Measurements from ENCODE around the gene FBXW12. TPM values are rescaled to one million over a fixed set of nuclear protein-coding genes. Genes with fewer than 3 reads are reported as not detected.

FBXW12 gene
- total RNA-seq, 1 donor from 2014 or later, result 0.82 TPM

DNA sequence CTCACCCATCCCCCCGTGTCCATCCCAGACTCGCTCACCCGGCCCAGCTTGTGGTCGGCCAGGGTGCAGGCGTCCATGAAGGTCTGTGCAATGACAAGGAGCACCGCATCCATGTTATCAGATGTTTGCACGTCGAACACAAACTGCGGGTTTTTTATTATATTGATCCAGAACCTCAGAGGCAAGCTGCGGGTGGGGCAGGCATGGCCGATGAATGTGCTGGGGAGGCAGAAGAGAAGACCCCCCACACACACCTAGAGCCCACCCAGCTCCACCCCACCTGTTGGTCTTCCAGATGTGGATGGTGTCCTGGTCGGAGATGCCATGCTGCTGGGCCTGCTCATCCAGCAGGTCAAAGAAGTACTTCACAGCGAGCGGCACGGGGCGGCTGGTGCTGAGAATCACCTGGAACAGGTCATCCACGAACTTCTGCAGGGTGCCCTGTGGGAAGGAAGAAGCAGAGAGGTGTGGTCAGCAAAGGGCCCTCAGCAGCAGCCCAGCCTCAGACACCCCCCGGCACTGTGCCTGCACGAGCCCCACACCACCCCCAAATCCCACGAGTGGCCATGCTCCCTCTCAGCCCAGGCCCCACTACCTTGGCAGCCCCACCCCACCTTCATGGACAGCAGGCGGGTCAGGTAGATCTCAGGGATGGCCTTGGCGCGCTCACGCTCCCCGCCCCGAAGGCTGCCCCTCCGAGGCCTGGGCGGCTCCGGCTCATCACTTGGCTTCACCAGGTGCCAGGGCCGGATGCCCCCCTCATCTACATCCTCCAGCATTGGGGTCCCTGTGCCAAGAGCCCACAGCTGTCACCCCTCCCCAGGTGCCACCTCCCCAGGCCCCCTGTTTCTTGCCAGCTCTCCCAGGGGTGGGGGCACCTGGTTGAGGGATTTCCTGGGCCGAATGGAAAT is 37.5 kb downstream of the FBXW12 start:
- H3K36me3 Mint-ChIP-seq, result peaks cover 30% of the 10 kb centered on the region
- no peak for TF ChIP-seq EZH2phosphoT487 (IDR thresholded peaks at IDR 0.05)
- no peak for TF ChIP-seq EZH2 (IDR thresholded peaks at IDR 0.05)
- TF ChIP-seq, protein P1, sequence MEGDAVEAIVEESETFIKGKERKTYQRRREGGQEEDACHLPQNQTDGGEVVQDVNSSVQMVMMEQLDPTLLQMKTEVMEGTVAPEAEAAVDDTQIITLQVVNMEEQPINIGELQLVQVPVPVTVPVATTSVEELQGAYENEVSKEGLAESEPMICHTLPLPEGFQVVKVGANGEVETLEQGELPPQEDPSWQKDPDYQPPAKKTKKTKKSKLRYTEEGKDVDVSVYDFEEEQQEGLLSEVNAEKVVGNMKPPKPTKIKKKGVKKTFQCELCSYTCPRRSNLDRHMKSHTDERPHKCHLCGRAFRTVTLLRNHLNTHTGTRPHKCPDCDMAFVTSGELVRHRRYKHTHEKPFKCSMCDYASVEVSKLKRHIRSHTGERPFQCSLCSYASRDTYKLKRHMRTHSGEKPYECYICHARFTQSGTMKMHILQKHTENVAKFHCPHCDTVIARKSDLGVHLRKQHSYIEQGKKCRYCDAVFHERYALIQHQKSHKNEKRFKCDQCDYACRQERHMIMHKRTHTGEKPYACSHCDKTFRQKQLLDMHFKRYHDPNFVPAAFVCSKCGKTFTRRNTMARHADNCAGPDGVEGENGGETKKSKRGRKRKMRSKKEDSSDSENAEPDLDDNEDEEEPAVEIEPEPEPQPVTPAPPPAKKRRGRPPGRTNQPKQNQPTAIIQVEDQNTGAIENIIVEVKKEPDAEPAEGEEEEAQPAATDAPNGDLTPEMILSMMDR (IDR thresholded peaks at IDR 0.05), result no peak
- Histone ChIP-seq H3K9ac (no peak overlapping the region), H3K4me1 (no peaks in the 10 kb centered on the region), H3K4me3 (no peak overlapping the region), H3K9me3 (ENCODE audit: low read depth) (no peaks in the 10 kb centered on the region), H4K20me1 (ENCODE audit: low read depth) (no peaks in the 10 kb centered on the region), H3F3A (ENCODE audit: low read depth) (no peaks in the 10 kb centered on the region), H3K79me2 (ENCODE audit: low read depth) (no peaks in the 10 kb centered on the region), H3K27ac (no peak overlapping the region), H3K27me3 (no peaks in the 10 kb centered on the region), H3K4me2 (no peak overlapping the region), H3K36me3 (no peaks in the 10 kb centered on the region), H2AFZ (replicated peaks) (no peak overlapping the region)
- H3K4me1 Mint-ChIP-seq, result no peaks in the 10 kb centered on the region
- DNase-seq (ENCODE audit: low spot score), result no peak
- no peaks in the 10 kb centered on the region for H3K9me3 Mint-ChIP-seq
- H3K27ac Mint-ChIP-seq, result no peak overlapping the region
- H3K27me3 Mint-ChIP-seq (ENCODE audit: insufficient read depth, low read depth), result peaks cover 7% of the 10 kb centered on the region
- H3K4me3 Mint-ChIP-seq, result no peak overlapping the region

DNA sequence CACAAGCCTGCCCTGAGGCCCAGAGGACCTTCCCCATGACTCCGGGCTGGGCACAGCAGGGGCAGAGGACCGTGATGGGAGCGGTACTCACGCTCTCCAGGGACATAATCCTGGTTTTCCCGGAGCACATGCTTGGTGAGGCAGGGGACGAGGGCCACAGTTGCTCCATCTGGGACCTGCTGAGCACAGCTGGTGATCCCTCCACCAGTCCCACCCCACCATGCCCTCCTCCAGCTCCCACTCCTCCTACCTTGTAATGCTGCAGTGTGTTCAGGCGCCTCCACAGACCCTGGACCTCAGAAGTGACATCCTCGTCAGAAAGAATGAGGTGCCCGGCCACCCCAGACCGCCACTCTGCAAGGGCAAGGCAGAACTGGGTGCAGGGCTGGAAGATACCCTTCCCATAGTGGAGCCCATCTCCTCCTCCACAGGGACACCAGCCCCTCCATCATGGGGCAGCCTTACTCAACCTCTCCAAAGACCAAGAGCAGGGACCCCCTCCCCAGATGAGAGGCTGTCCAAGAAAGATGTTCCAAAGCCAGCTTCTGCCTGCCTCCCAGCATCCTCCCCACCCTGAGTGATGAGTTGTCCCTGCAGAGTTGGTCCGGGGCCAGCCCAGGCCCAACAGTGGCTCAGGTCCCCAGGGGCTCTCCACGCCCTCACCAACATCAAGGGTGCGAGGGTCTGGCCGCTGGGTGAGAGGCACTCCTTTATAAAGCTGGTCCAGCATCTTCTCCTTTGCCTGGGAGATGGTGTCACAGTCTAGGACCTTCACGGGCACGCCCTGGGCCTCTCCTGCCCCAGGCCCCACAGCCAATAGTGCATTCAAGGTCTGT is 38.4 kb downstream of the FBXW12 start:
- H3K9ac ChIP-seq, result no peak overlapping the region
- H3K27ac ChIP-seq, result no peak overlapping the region
- Mint-ChIP-seq H3K4me3 (no peak overlapping the region), H3K9me3 (no peaks in the 10 kb centered on the region), H3K27ac (no peak overlapping the region), H3K27me3 (ENCODE audit: insufficient read depth, low read depth) (peaks cover 7% of the 10 kb centered on the region), H3K36me3 (peaks cover 36% of the 10 kb centered on the region), H3K4me1 (no peaks in the 10 kb centered on the region)
- DNase-seq (ENCODE audit: low spot score), result no peak
- H3K27me3 ChIP-seq, result no peaks in the 10 kb centered on the region
- no peak overlapping the region for H3K4me3 ChIP-seq
- H3F3A ChIP-seq (ENCODE audit: low read depth), result no peaks in the 10 kb centered on the region
- no peaks in the 10 kb centered on the region for H3K4me1 ChIP-seq
- no peaks in the 10 kb centered on the region for H3K9me3 ChIP-seq (ENCODE audit: low read depth)
- H4K20me1 ChIP-seq (ENCODE audit: low read depth), result no peaks in the 10 kb centered on the region
- H3K79me2 ChIP-seq (ENCODE audit: low read depth), result no peaks in the 10 kb centered on the region
- no peak overlapping the region for H2AFZ ChIP-seq (replicated peaks)
- no peak overlapping the region for H3K4me2 ChIP-seq
- no peak for TF ChIP-seq EZH2 (IDR thresholded peaks at IDR 0.05)
- no peak for TF ChIP-seq EZH2phosphoT487 (IDR thresholded peaks at IDR 0.05)
- TF ChIP-seq, protein P1 (IDR thresholded peaks at IDR 0.05), result no peak
- no peaks in the 10 kb centered on the region for H3K36me3 ChIP-seq

DNA sequence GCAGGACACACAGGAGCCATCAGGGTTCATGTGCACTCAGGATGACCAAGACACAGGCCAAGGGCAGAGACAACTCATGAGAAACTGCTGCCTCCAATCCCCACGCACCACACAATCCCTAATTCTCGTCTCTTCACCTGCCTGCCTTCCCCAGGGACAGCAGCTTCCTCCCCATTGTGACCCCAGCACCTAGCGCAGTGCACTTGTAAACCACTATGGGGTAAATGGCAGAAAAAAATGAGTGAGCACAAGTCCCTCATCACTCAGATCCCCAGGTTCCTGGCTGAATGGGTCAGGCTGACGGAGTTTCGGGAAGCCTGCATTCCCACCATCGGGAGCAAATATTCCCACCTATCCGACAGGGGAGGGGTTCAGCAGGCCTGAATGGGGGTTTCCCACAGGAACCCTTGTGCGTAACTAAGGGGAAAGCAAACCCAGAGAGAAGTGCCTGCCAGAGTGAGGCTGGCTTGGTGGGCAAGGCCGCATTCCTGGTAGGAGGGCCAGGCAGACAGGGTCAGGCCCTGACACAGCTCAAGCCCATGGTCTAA is 39.1 kb downstream of the FBXW12 start:
- TF ChIP-seq EZH2phosphoT487 (IDR thresholded peaks at IDR 0.05), result no peak
- no peak for TF ChIP-seq EZH2 (IDR thresholded peaks at IDR 0.05)
- TF ChIP-seq, protein P1 (IDR thresholded peaks at IDR 0.05), result no peak
- Histone ChIP-seq H2AFZ (replicated peaks) (no peak overlapping the region), H3K4me3 (no peak overlapping the region), H3K79me2 (ENCODE audit: low read depth) (no peaks in the 10 kb centered on the region), H3K27me3 (no peaks in the 10 kb centered on the region), H4K20me1 (ENCODE audit: low read depth) (peaks cover 2% of the 10 kb centered on the region), H3K36me3 (no peaks in the 10 kb centered on the region), H3K4me1 (no peaks in the 10 kb centered on the region), H3K27ac (no peak overlapping the region), H3K9ac (no peak overlapping the region), H3K4me2 (no peak overlapping the region), H3K9me3 (ENCODE audit: low read depth) (no peaks in the 10 kb centered on the region), H3F3A (ENCODE audit: low read depth) (no peaks in the 10 kb centered on the region)
- Mint-ChIP-seq H3K36me3 (peaks cover 32% of the 10 kb centered on the region), H3K27me3 (ENCODE audit: insufficient read depth, low read depth) (peaks cover 7% of the 10 kb centered on the region), H3K27ac (no peak overlapping the region), H3K4me1 (no peaks in the 10 kb centered on the region), H3K4me3 (no peak overlapping the region), H3K9me3 (no peaks in the 10 kb centered on the region)
- no peak for DNase-seq (ENCODE audit: low spot score)

Data from neural progenitor cell (in vitro differentiated cells).